Measurements from ENCODE around the gene CRACR2A.

The CRACR2A gene

GRCh38 chr12:3752741-3753486 lies at the start of gene CRACR2A:
Gene CRACR2A, minus strand, starts transcription at chr12:3753109. Its CDS starts 56,110 bp downstream, at chr12:3696999.
- DNase-seq (ENCODE audit: low spot score in 2 of 2): peak; percentile 64 to 89
- Histone ChIP-seq H3K4me1 (peaks cover 20% of the 10 kb centered on the region), H3K4me3 (peak within 1 kb of the TSS; percentile 55), H3K36me3 (replicated peaks) (peaks cover 2% of the 10 kb centered on the region; the same call in 1 of the 2 replicates), H3K9me3 (no peaks in the 10 kb centered on the region), H3K27me3 (ENCODE audit: low read depth) (no peaks in the 10 kb centered on the region)
- in situ Hi-C loops (cut with MboI; ENCODE audit: low sequenced_read_pairs): no loop called here

- H3K36me3 ChIP-seq (replicated peaks): no peaks in the 10 kb centered on the region
- in situ Hi-C loops (cut with MboI; ENCODE audit: low sequenced_read_pairs): loop anchor here (25.0 kb wide), 1 partner anchor 660 kb away; no protein-coding TSS in a partner anchor
- H3K4me3 ChIP-seq: no peak overlapping the region
- peaks cover 6% of the 10 kb centered on the region for H3K4me1 ChIP-seq
- no peaks in the 10 kb centered on the region for H3K27me3 ChIP-seq (ENCODE audit: low read depth)
- no peak for DNase-seq (ENCODE audit: low spot score in 2 of 2)
- H3K9me3 ChIP-seq: no peaks in the 10 kb centered on the region
Observed at GRCh38 chr12:3797531-3798048, 44.7 kb upstream of the CRACR2A start.

- Histone ChIP-seq H3K4me3 (no peak overlapping the region), H3K27me3 (ENCODE audit: low read depth) (no peaks in the 10 kb centered on the region), H3K36me3 (replicated peaks) (no peaks in the 10 kb centered on the region), H3K9me3 (no peaks in the 10 kb centered on the region), H3K4me1 (peaks cover 6% of the 10 kb centered on the region)
- DNase-seq (ENCODE audit: low spot score in 2 of 2): no peak
- in situ Hi-C loops (cut with MboI; ENCODE audit: low sequenced_read_pairs): loop anchor here (25.0 kb wide), 1 partner anchor 658 kb away; no protein-coding TSS in a partner anchor
Observed at GRCh38 chr12:3795492-3796133, 42.7 kb upstream of the CRACR2A start.

- in situ Hi-C loops (cut with MboI; ENCODE audit: low sequenced_read_pairs): loop anchor here (25.0 kb wide), 1 partner anchor 658 kb away; no protein-coding TSS in a partner anchor
- peaks cover 6% of the 10 kb centered on the region for H3K4me1 ChIP-seq
- H3K9me3 ChIP-seq: no peaks in the 10 kb centered on the region
- no peak overlapping the region for H3K4me3 ChIP-seq
- no peaks in the 10 kb centered on the region for H3K27me3 ChIP-seq (ENCODE audit: low read depth)
- DNase-seq (ENCODE audit: low spot score in 2 of 2): no peak
- no peaks in the 10 kb centered on the region for H3K36me3 ChIP-seq (replicated peaks)
Observed at GRCh38 chr12:3795066-3795465, 42.2 kb upstream of the CRACR2A start.

- DNase-seq (ENCODE audit: low spot score in 2 of 2): no peak
Observed at GRCh38 chr12:3792623-3793288, 39.8 kb upstream of the CRACR2A start.

GRCh38 chr12:3791256-3791874 lies 38.5 kb upstream of the CRACR2A start:
- Histone ChIP-seq H3K36me3 (replicated peaks) (no peaks in the 10 kb centered on the region), H3K27me3 (ENCODE audit: low read depth) (no peaks in the 10 kb centered on the region), H3K4me1 (no peaks in the 10 kb centered on the region), H3K4me3 (no peak overlapping the region), H3K9me3 (no peaks in the 10 kb centered on the region)
- no peak for DNase-seq (ENCODE audit: low spot score in 2 of 2)
- in situ Hi-C loops (cut with MboI; ENCODE audit: low sequenced_read_pairs): loop anchor here (25.0 kb wide), 1 partner anchor 654 kb away; no protein-coding TSS in a partner anchor

More at GRCh38 chr12:3792623-3793288, 39.8 kb upstream of the CRACR2A start:
- Histone ChIP-seq H3K27me3 (ENCODE audit: low read depth) (no peaks in the 10 kb centered on the region), H3K36me3 (replicated peaks) (no peaks in the 10 kb centered on the region), H3K4me3 (no peak overlapping the region), H3K4me1 (no peaks in the 10 kb centered on the region), H3K9me3 (no peaks in the 10 kb centered on the region)
- in situ Hi-C loops (cut with MboI; ENCODE audit: low sequenced_read_pairs): loop anchor here (25.0 kb wide), 1 partner anchor 655 kb away; no protein-coding TSS in a partner anchor

- DNase-seq (ENCODE audit: low spot score in 2 of 2): no peak
- H3K9me3 ChIP-seq: no peaks in the 10 kb centered on the region
- no peaks in the 10 kb centered on the region for H3K4me1 ChIP-seq
- H3K36me3 ChIP-seq (replicated peaks): no peaks in the 10 kb centered on the region
- no peak overlapping the region for H3K4me3 ChIP-seq
- H3K27me3 ChIP-seq (ENCODE audit: low read depth): no peaks in the 10 kb centered on the region
- in situ Hi-C loops (cut with MboI; ENCODE audit: low sequenced_read_pairs): loop anchor here (25.0 kb wide), 1 partner anchor 653 kb away; no protein-coding TSS in a partner anchor
Observed at GRCh38 chr12:3790642-3791041, 37.7 kb upstream of the CRACR2A start.

- Histone ChIP-seq H3K4me3 (no peak overlapping the region), H3K27me3 (ENCODE audit: low read depth) (no peaks in the 10 kb centered on the region), H3K36me3 (replicated peaks) (no peaks in the 10 kb centered on the region), H3K9me3 (no peaks in the 10 kb centered on the region), H3K4me1 (no peaks in the 10 kb centered on the region)
- DNase-seq (ENCODE audit: low spot score in 2 of 2): no peak
- in situ Hi-C loops (cut with MboI; ENCODE audit: low sequenced_read_pairs): loop anchor here (25.0 kb wide), 1 partner anchor 653 kb away; no protein-coding TSS in a partner anchor
Observed at GRCh38 chr12:3789838-3790237, 36.9 kb upstream of the CRACR2A start.

GRCh38 chr12:3777206-3777809 lies 24.4 kb upstream of the CRACR2A start:
- Histone ChIP-seq H3K4me3 (no peak overlapping the region), H3K4me1 (no peaks in the 10 kb centered on the region), H3K27me3 (ENCODE audit: low read depth) (peaks cover 8% of the 10 kb centered on the region), H3K9me3 (no peaks in the 10 kb centered on the region; the same call in 1 of the 2 replicates), H3K36me3 (replicated peaks) (no peaks in the 10 kb centered on the region)
- in situ Hi-C loops (cut with MboI; ENCODE audit: low sequenced_read_pairs): loop anchor here (10.0 to 25.0 kb wide), 2 partner anchors 483 to 640 kb away; no protein-coding TSS in a partner anchor
- DNase-seq (ENCODE audit: low spot score in 2 of 2): peak; percentile 22 to 47

- H3K4me3 ChIP-seq: no peak overlapping the region
- in situ Hi-C loops (cut with MboI; ENCODE audit: low sequenced_read_pairs): loop anchor here (10.0 to 25.0 kb wide), 2 partner anchors 481 to 638 kb away; no protein-coding TSS in a partner anchor
Observed at GRCh38 chr12:3775385-3776035, 22.6 kb upstream of the CRACR2A start.

GRCh38 chr12:3772380-3772779 lies 19.5 kb upstream of the CRACR2A start:
- no peak overlapping the region for H3K4me3 ChIP-seq
- no peaks in the 10 kb centered on the region; the same call in 1 of the 2 replicates for H3K9me3 ChIP-seq
- H3K27me3 ChIP-seq (ENCODE audit: low read depth): peaks cover 8% of the 10 kb centered on the region
- in situ Hi-C loops (cut with MboI; ENCODE audit: low sequenced_read_pairs): loop anchor here (10.0 kb wide), 1 partner anchor 478 kb away; no protein-coding TSS in a partner anchor
- no peak for DNase-seq (ENCODE audit: low spot score in 2 of 2)
- H3K4me1 ChIP-seq: no peaks in the 10 kb centered on the region
- H3K36me3 ChIP-seq (replicated peaks): no peaks in the 10 kb centered on the region

More at GRCh38 chr12:3775385-3776035, 22.6 kb upstream of the CRACR2A start:
- Histone ChIP-seq H3K36me3 (replicated peaks) (no peaks in the 10 kb centered on the region), H3K27me3 (ENCODE audit: low read depth) (peaks cover 8% of the 10 kb centered on the region), H3K9me3 (no peaks in the 10 kb centered on the region; the same call in 1 of the 2 replicates), H3K4me1 (no peaks in the 10 kb centered on the region)
- DNase-seq (ENCODE audit: low spot score in 2 of 2): no peak

GRCh38 chr12:3771853-3772252 lies 18.9 kb upstream of the CRACR2A start:
- in situ Hi-C loops (cut with MboI; ENCODE audit: low sequenced_read_pairs): loop anchor here (10.0 kb wide), 1 partner anchor 477 kb away; no protein-coding TSS in a partner anchor
- peaks cover 8% of the 10 kb centered on the region for H3K27me3 ChIP-seq (ENCODE audit: low read depth)
- no peak overlapping the region for H3K4me3 ChIP-seq
- DNase-seq (ENCODE audit: low spot score in 2 of 2): no peak
- no peaks in the 10 kb centered on the region for H3K36me3 ChIP-seq (replicated peaks)
- H3K4me1 ChIP-seq: no peaks in the 10 kb centered on the region
- no peaks in the 10 kb centered on the region; the same call in 1 of the 2 replicates for H3K9me3 ChIP-seq
